BLaER1 treated with 17β-estradiol and CSF1 and Interleukin-3, amounts not matched to agents 10 nM and 100 nM (cell line): ENCODE measurements around the gene DNAL4.

Source experiments
- H3K27ac ChIP-seq, 11 experiments: shearing (Covaris generic); formaldehyde crosslinking; 2 replicates each; pipeline ENCODE4 v1.8.1; 2022
- H3K27me3 ChIP-seq, 11 experiments: shearing (Covaris generic); formaldehyde crosslinking; 2 replicates each; pipeline ENCODE4 v1.8.1; 2022
- H3K36me3 ChIP-seq, 11 experiments: shearing (Covaris generic); formaldehyde crosslinking; 2 replicates each; pipeline ENCODE4 v1.8.1; 2022
- H3K4me1 ChIP-seq, 10 experiments: shearing (Covaris generic); formaldehyde crosslinking; 2 replicates each; pipeline ENCODE4 v1.8.1; 2022
- H3K4me2 ChIP-seq, 11 experiments: shearing (Covaris generic); formaldehyde crosslinking; 2 replicates each; pipeline ENCODE4 v1.8.1; 2022
- H3K4me3 ChIP-seq, 10 experiments: shearing (Covaris generic); formaldehyde crosslinking; 2 replicates each; pipeline ENCODE4 v1.8.1; 2022
- H3K9ac ChIP-seq, 11 experiments: shearing (Covaris generic); formaldehyde crosslinking; 2 replicates each; pipeline ENCODE4 v1.8.1; 2022
- H3K9me3 ChIP-seq, 11 experiments: shearing (Covaris generic); formaldehyde crosslinking; replicated peaks in 1 of 11; 2 replicates each; pipeline ENCODE4 v1.8.1; 2022
- H4K20me1 ChIP-seq, 11 experiments: shearing (Covaris generic); formaldehyde crosslinking; 2 replicates each; pipeline ENCODE4 v1.8.1; 2022
- Cebpa-rat ChIP-seq, 11 experiments: shearing (Covaris generic); IDR thresholded peaks; 2 replicates each; pipeline ENCODE4 v1.8.1; 2022

Gene DNAL4

GRCh38 chr22:38756711-38757463, 37.1 kb downstream of the DNAL4 start:
- Histone ChIP-seq H3K27me3 (no peaks in the 10 kb centered on the region), H3K4me1 (peaks cover 73 to 83% (median 78%) of the 10 kb centered on the region in 10 experiments), H3K9me3 (no peaks in the 10 kb centered on the region), H3K4me2 (peak overlapping the region; percentile 92 to 100 (median 98)), H3K9ac (peak overlapping the region; percentile 94 to 98 (median 97)), H3K4me3 (peak overlapping the region; percentile 69 to 99 (median 94)), H4K20me1 (peaks cover 0 to 45% (median 24%) of the 10 kb centered on the region in 11 experiments; a peak in 16 of 22 replicates), H3K36me3 (peaks cover 0 to 22% (median 18%) of the 10 kb centered on the region in 11 experiments; a peak in 17 of 22 replicates), H3K27ac (peak overlapping the region; percentile 89 to 99 (median 98); a peak in 21 of 22 replicates)
- no peak for TF ChIP-seq Cebpa-rat (IDR thresholded peaks at IDR 0.05)

DNA sequence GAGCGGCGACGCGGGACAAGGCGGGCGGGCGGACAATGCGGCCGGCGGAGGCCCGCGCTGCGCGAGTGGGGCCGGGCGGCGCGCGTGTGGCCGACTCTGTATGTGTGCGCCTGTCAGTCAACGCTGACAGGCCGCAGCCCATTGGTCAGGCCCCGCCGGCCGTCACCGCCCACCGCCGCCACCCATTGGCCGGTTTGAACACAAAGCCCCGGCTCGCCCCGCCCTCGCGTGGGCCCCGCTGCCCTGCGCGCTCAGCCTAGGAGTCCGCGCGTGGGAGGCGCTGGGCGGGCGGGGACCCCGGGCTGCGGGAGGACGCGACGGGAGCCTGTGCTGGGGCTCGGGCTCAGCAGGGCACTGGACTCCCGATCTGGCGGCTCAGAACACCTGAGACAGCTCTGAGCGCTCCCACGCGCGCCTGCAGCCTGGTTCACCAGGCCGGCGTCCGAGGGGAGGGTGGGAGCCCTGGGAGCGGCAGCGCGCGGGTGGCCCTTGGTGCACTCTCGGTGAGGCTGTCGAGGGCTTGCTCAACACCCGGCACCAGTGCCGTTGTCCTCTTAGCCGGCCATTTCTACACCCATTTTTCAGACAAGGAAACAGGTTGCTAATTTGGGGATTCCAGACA, 37.9 kb downstream of the DNAL4 start, which contains the start of gene SUN2:
Gene SUN2 (minus strand): TSS at position 88 of the 622 bp plus-strand sequence. CDS start 3,370 bp downstream, outside the sequence.
- Histone ChIP-seq H3K27me3 (no peaks in the 10 kb centered on the region), H3K4me3 (peak within 1 kb of the TSS; percentile 69 to 99 (median 94)), H3K36me3 (peaks cover 5 to 28% (median 22%) of the 10 kb centered on the region in 11 experiments), H4K20me1 (peaks cover 2 to 47% (median 22%) of the 10 kb centered on the region in 11 experiments; a peak in 20 of 22 replicates), H3K27ac (peak within 1 kb of the TSS; percentile 89 to 99 (median 98)), H3K9me3 (no peaks in the 10 kb centered on the region), H3K9ac (peak within 1 kb of the TSS; percentile 94 to 98 (median 97)), H3K4me1 (peaks cover 75 to 83% (median 78%) of the 10 kb centered on the region in 10 experiments), H3K4me2 (peak within 1 kb of the TSS; percentile 92 to 100 (median 98))
- TF ChIP-seq Cebpa-rat (IDR thresholded peaks at IDR 0.05), result no peak; a peak in 1 of 22 replicates

DNA sequence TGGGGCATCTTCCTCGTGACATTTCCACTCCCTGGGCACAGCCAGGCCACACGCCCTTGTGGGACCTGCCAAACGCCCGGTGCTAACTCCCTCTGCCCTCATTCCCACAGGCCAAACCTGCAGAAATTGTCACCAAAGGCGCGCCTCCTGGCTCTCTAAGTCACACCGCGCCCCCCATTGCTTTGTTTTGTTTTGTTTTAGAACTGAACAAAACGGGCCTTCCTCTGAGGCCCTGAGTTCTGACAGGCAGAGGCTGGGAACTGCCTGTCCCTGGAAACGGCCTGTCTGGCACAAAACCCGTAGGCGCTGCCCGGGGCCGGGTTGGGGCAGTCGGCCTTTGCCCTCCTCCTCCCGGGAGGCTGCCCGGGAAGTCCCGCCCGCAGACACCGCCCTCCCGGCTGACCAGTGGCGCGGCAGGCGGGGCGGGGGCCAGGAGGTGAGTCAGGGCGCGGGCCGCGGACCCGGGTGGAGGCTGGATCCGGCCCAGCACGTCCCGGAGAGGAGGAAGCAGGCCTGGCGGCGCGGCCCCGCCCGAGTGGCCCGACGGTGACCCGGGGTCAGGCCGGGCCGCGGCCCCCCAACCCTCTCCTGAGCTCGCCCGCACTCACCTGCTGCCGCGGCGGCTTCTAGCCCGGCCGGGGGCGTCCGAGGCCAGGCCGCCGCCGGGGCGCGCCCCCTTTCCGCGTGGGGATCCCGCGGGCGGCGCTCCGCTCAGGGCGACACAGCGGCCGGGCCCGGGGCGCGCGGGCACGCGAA, 38.6 kb downstream of the DNAL4 start:
- H3K27me3 ChIP-seq, result no peaks in the 10 kb centered on the region
- H3K36me3 ChIP-seq, result peaks cover 12 to 35% (median 29%) of the 10 kb centered on the region in 11 experiments
- peaks cover 9 to 47% (median 23%) of the 10 kb centered on the region in 11 experiments; a peak in 20 of 22 replicates for H4K20me1 ChIP-seq
- TF ChIP-seq Cebpa-rat (IDR thresholded peaks at IDR 0.05), result no peak
- no peaks in the 10 kb centered on the region for H3K9me3 ChIP-seq
- H3K4me3 ChIP-seq, result peak overlapping the region; percentile 69 to 99 (median 94)
- H3K4me2 ChIP-seq, result peak overlapping the region; percentile 86 to 100 (median 98)
- peaks cover 75 to 83% (median 78%) of the 10 kb centered on the region in 10 experiments for H3K4me1 ChIP-seq
- H3K9ac ChIP-seq, result peak overlapping the region; percentile 94 to 98 (median 97)
- peak overlapping the region; percentile 89 to 99 (median 98) for H3K27ac ChIP-seq

- no peaks in the 10 kb centered on the region for H3K9me3 ChIP-seq
- H3K36me3 ChIP-seq, result peaks cover 17 to 41% (median 35%) of the 10 kb centered on the region in 11 experiments
- no peaks in the 10 kb centered on the region for H3K27me3 ChIP-seq
- H3K4me2 ChIP-seq, result peak overlapping the region; percentile 86 to 100 (median 98)
- H3K27ac ChIP-seq, result peak overlapping the region; percentile 89 to 99 (median 98); a peak in 21 of 22 replicates
- peak overlapping the region; percentile 69 to 99 (median 94) for H3K4me3 ChIP-seq
- peaks cover 15 to 49% (median 23%) of the 10 kb centered on the region in 11 experiments; a peak in 19 of 22 replicates for H4K20me1 ChIP-seq
- no peak for TF ChIP-seq Cebpa-rat (IDR thresholded peaks at IDR 0.05)
- peaks cover 75 to 83% (median 78%) of the 10 kb centered on the region in 10 experiments for H3K4me1 ChIP-seq
- H3K9ac ChIP-seq, result peak overlapping the region; percentile 94 to 98 (median 97)
Measured at GRCh38 chr22:38754751-38755154, 39.2 kb downstream of the DNAL4 start.

DNA sequence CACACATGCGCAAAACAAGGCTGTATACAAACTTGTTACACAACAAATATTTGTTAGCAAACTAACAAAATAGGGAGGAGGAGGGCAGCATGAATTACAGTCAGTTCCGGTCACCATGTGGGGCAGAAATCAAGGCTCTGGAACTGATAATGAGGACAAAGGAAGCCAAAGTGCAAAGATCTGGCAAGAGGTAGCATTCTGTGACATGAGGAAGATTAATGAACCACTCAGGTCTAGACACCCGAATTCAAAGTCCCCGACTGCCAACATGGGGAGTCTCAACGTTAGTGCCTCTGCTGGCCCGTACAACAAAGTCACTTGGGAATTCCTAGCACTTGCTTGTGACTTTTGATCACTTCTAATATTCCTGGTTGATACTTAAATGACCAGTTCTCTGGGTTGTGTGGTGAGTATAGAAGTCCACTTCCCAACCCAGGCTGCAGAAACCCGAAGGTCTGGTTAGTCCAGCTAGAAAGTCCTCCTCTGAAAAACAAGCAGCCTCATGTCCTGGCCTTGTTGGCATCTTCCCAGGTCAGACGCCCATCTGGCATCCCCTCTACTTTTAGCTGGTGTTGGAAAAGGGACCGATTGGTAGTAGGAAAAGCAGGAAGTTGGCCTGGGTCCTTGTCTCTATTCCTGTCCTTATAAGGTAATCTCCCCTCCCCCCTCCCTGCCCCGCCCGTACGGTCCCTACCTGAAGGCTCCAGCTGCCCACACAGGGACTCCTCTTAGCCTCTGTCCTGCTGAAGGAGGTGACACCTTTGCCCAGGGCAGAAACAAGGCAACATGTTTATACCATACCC, 39.8 kb downstream of the DNAL4 start:
- Histone ChIP-seq H3K9me3 (no peaks in the 10 kb centered on the region), H4K20me1 (peaks cover 20 to 52% (median 27%) of the 10 kb centered on the region in 11 experiments; a peak in 20 of 22 replicates), H3K27ac (peak overlapping the region; percentile 51 to 99 (median 98); a peak in 21 of 22 replicates), H3K9ac (peak overlapping the region; percentile 94 to 98 (median 97)), H3K4me3 (peak overlapping the region; percentile 69 to 99 (median 94)), H3K36me3 (peaks cover 23 to 47% (median 41%) of the 10 kb centered on the region in 11 experiments), H3K4me2 (peak overlapping the region; percentile 86 to 100 (median 98)), H3K27me3 (no peaks in the 10 kb centered on the region), H3K4me1 (peaks cover 75 to 83% (median 78%) of the 10 kb centered on the region in 10 experiments)
- no peak for TF ChIP-seq Cebpa-rat (IDR thresholded peaks at IDR 0.05)

- H3K9me3 ChIP-seq, result no peaks in the 10 kb centered on the region
- peaks cover 50 to 67% (median 58%) of the 10 kb centered on the region in 10 experiments for H3K4me1 ChIP-seq
- H3K27ac ChIP-seq, result peak overlapping the region; percentile 57 to 99 (median 98)
- H4K20me1 ChIP-seq, result peaks cover 29 to 68% (median 49%) of the 10 kb centered on the region in 11 experiments; a peak in 21 of 22 replicates
- peak overlapping the region; percentile 64 to 98 (median 97); a peak in 21 of 22 replicates for H3K9ac ChIP-seq
- TF ChIP-seq Cebpa-rat (IDR thresholded peaks at IDR 0.05), result no peak
- peaks cover 48 to 71% (median 65%) of the 10 kb centered on the region in 11 experiments for H3K36me3 ChIP-seq
- no peaks in the 10 kb centered on the region for H3K27me3 ChIP-seq
- peak overlapping the region; percentile 33 to 99 (median 94) for H3K4me3 ChIP-seq
- peak overlapping the region; percentile 86 to 100 (median 98) for H3K4me2 ChIP-seq
Measured at GRCh38 chr22:38751422-38752346, 42.3 kb downstream of the DNAL4 start.

GRCh38 chr22:38751066-38751421, 42.9 kb downstream of the DNAL4 start:
- peak overlapping the region; percentile 86 to 100 (median 98) for H3K4me2 ChIP-seq
- no peaks in the 10 kb centered on the region for H3K9me3 ChIP-seq

More at GRCh38 chr22:38751066-38751421, 42.9 kb downstream of the DNAL4 start:
- H3K27ac ChIP-seq, result peak overlapping the region; percentile 57 to 99 (median 98); a peak in 21 of 22 replicates
- peaks cover 46 to 61% (median 54%) of the 10 kb centered on the region in 10 experiments for H3K4me1 ChIP-seq
- H3K4me3 ChIP-seq, result peak overlapping the region; percentile 33 to 99 (median 94); a peak in 19 of 20 replicates
- no peaks in the 10 kb centered on the region for H3K27me3 ChIP-seq
- no peak for TF ChIP-seq Cebpa-rat (IDR thresholded peaks at IDR 0.05)
- H4K20me1 ChIP-seq, result peaks cover 30 to 73% (median 56%) of the 10 kb centered on the region in 11 experiments; a peak in 21 of 22 replicates
- H3K9ac ChIP-seq, result peak overlapping the region; percentile 58 to 98 (median 97); a peak in 21 of 22 replicates
- H3K36me3 ChIP-seq, result peaks cover 54 to 78% (median 72%) of the 10 kb centered on the region in 11 experiments
